ENCODE results near the gene LRRTM3.

LRRTM3 gene

DNA sequence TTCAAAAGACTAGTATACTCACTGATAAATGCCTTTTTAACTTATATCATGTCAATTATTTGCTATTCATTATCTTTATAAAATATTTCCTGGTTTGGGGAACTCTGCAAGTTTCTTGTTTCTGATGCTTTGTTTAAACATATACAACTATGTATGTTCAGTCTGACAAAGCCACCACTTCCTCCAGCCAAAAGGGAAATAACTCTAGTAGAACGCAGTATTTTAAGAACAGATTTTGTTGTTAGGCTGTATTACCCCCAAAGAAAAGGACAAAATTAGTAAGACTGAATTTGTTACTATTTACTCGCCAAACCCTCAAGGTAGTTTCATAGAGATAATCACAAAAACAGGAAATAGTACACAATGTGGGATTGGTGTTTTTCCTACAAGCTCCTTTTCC lies 78.9 kb downstream of the LRRTM3 start:
- H3K4me3 ChIP-seq (replicated peaks in 1 of 2; ENCODE audit: low read depth in 2 of 2, low read length in 2 of 2): no peak overlapping the region
- TF ChIP-seq, protein P1, sequence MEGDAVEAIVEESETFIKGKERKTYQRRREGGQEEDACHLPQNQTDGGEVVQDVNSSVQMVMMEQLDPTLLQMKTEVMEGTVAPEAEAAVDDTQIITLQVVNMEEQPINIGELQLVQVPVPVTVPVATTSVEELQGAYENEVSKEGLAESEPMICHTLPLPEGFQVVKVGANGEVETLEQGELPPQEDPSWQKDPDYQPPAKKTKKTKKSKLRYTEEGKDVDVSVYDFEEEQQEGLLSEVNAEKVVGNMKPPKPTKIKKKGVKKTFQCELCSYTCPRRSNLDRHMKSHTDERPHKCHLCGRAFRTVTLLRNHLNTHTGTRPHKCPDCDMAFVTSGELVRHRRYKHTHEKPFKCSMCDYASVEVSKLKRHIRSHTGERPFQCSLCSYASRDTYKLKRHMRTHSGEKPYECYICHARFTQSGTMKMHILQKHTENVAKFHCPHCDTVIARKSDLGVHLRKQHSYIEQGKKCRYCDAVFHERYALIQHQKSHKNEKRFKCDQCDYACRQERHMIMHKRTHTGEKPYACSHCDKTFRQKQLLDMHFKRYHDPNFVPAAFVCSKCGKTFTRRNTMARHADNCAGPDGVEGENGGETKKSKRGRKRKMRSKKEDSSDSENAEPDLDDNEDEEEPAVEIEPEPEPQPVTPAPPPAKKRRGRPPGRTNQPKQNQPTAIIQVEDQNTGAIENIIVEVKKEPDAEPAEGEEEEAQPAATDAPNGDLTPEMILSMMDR (IDR thresholded peaks at IDR 0.05; ENCODE audit: low read depth, low read length): no peak
- DNase-seq (ENCODE audit: low read depth in 2 of 2): no peak

DNA sequence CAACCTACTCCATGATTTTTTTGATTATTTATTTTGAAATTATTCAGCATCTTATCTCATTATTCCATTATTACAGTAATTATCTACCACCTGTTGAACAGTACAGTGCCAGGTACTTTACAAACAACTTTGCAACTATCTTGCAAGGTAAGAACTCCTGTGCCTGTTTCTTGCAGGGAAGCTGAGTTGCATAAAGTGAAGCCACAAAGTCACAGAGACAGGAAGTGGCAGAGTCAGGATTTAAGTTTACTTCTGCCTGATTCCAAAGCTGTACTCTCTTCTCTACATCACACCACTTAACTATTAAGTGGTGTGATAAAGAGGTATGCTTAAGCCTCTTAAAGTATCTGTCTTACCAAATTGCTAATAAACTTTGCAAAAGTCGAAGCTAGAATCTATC lies 80.1 kb downstream of the LRRTM3 start:
- TF ChIP-seq, protein P1 (IDR thresholded peaks at IDR 0.05; ENCODE audit: low read depth, low read length): no peak
- no peak for DNase-seq (ENCODE audit: low read depth in 2 of 2)
- no peak overlapping the region for H3K4me3 ChIP-seq (replicated peaks in 1 of 2; ENCODE audit: low read depth in 2 of 2, low read length in 2 of 2)

DNA sequence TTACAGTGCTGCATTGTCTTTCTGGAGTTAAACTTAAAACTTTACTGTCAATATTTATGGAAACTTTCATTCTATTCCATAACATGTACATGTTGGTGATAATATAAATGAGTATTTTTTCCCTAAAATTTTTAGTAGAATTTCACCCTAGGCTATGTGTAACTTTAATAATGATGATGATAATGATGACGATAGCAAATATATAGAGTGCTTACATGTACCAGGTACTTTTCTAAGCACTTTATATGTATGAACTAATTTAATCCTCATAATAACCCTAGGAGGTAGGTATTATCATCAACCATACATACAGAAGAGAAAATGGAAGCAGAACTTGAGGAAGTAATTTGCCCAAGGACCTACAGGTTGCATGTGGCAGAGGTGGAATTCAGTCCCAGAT lies 85.6 kb downstream of the LRRTM3 start:
- TF ChIP-seq, protein P1 (IDR thresholded peaks at IDR 0.05; ENCODE audit: low read depth, low read length): no peak
- H3K4me3 ChIP-seq (replicated peaks in 1 of 2; ENCODE audit: low read depth in 2 of 2, low read length in 2 of 2): no peak overlapping the region
- no peak for DNase-seq (ENCODE audit: low read depth in 2 of 2)

DNA sequence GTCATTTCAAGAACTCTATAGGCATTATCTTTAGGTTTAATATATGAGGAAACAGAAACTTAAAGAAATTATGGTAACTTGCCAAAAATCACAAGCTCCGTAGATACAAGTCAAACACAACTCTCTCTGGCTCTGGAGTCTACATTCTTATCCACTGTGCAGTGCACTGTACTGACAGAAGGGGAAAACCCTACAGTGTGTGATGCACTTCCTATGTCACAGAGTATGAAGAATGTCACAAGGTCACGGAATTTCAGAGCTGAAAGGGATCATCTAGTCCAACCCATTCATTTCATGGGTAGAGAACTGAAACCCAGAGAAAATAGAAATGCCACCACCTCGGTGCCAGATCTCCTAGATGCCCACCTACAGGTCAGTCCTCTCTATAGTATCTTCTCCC lies 86.1 kb downstream of the LRRTM3 start:
- DNase-seq (ENCODE audit: low read depth in 2 of 2): peak in 1 of 2 donors; percentile 29
- no peak overlapping the region for H3K4me3 ChIP-seq (replicated peaks in 1 of 2; ENCODE audit: low read depth in 2 of 2, low read length in 2 of 2)
- TF ChIP-seq, protein P1 (IDR thresholded peaks at IDR 0.05; ENCODE audit: low read depth, low read length): no peak

DNA sequence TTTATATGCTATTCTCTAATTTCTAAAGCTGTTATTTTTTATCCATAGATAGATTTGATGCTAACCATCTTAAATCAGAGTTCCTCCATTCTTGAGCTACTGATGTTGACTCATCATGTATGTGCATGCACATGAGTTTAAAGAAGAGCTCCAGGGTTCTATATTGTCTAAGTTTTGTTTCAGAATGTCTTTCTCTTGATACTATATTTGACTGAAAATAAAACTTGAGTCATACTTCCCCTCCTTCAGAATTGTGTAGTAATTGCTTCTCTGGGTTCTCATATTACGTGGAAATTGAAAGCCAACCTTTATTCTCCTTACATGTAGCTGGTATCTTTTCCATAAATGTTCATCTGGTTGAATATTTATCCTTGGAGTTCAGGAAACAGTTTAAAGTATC lies 89.4 kb downstream of the LRRTM3 start:
- peak in 1 of 2 donors; percentile 12 for DNase-seq (ENCODE audit: low read depth in 2 of 2)
- no peak overlapping the region for H3K4me3 ChIP-seq (replicated peaks in 1 of 2; ENCODE audit: low read depth in 2 of 2, low read length in 2 of 2)
- TF ChIP-seq, protein P1 (IDR thresholded peaks at IDR 0.05; ENCODE audit: low read depth, low read length): no peak

DNA sequence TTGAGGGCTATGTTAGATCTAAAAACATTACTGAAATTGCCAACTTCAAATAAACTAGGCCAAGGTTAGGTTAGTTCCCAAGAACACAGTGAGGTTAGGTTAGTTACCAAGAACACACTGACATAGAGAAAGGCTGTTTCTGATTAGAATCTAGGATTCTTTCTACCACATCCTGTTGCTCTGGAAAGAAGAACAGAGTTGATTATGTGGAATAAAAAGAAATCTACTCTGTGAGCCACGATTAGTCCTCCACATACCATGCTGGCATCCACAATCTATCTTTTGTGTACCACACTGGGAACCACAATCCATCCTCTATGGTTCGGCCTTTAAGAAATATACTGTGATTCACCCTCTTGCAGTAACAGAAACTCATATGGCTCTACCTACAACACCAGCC lies 91.4 kb downstream of the LRRTM3 start:
- no peak overlapping the region for H3K4me3 ChIP-seq (replicated peaks in 1 of 2; ENCODE audit: low read depth in 2 of 2, low read length in 2 of 2)
- DNase-seq (ENCODE audit: low read depth in 2 of 2): no peak
- TF ChIP-seq, protein P1 (IDR thresholded peaks at IDR 0.05; ENCODE audit: low read depth, low read length): no peak

DNA sequence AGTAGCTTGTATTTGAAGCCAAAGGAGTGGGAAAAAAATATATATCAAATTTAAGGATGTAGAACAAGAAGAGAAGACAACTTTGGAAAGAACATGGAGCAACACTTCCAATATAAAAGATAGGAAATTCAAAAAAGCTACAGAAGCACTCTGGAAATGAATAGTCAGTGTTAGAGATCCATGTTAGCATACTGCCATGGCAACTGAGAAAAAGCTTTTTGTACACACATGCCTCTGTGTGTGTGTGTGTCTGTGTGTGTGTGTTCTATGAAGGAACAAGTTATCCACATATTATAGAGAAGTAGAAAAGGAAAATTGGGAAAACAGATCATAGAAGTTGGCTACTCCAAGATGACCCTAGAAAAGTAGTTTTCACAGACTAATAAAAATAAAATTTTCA lies 96.3 kb downstream of the LRRTM3 start:
- DNase-seq (ENCODE audit: low read depth in 2 of 2): no peak
- H3K4me3 ChIP-seq (replicated peaks in 1 of 2; ENCODE audit: low read depth in 2 of 2, low read length in 2 of 2): no peak overlapping the region
- TF ChIP-seq, protein P1 (IDR thresholded peaks at IDR 0.05; ENCODE audit: low read depth, low read length): no peak

Measured in cardiac fibroblast (primary cell).